ENCODE results near the gene DNAJB6.

DNA sequence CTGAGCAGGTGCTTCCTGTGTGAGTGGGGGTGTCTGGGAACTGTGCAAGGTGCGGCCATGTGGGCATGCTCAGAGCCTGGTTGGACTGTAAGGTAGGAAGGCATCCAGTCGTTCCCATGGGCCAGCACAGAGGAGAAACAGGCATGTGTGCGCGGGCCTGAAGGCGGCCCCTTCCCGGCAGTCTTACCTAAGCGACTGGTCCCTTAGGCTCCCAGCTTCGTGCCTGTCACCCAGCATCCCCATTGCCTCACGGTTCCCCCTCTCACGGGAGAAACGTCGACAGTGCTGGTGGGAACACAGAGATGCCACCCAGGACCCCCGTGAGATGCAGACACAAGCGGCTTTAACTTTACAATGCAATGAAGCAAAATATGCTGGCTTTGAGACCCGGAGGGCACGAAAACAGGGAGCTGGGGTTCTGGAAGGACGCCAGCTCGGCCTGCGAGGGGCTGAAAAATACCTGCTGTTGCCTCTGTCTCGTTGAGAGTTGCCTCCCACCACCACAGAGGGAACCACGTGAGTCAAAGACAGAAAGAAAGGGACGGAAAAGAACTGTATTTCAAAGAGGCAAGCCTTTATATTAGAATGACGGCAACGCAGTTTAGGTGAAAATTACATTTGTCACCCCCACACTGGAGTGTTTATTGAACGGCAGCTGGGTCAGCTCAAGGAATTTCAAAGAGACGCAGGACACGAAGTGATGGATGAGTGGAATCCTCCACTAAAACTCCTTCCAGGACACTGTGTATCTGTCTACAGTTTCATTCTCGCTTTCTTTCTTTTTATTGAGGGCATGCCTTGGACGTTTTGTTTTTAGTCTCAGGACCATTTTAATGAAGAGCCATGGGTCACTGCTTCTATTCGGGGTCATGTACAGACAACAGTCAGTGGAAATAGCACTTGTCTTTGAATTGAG is 128.4 kb downstream of the DNAJB6 start:
- TF ChIP-seq, protein P1, sequence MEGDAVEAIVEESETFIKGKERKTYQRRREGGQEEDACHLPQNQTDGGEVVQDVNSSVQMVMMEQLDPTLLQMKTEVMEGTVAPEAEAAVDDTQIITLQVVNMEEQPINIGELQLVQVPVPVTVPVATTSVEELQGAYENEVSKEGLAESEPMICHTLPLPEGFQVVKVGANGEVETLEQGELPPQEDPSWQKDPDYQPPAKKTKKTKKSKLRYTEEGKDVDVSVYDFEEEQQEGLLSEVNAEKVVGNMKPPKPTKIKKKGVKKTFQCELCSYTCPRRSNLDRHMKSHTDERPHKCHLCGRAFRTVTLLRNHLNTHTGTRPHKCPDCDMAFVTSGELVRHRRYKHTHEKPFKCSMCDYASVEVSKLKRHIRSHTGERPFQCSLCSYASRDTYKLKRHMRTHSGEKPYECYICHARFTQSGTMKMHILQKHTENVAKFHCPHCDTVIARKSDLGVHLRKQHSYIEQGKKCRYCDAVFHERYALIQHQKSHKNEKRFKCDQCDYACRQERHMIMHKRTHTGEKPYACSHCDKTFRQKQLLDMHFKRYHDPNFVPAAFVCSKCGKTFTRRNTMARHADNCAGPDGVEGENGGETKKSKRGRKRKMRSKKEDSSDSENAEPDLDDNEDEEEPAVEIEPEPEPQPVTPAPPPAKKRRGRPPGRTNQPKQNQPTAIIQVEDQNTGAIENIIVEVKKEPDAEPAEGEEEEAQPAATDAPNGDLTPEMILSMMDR (IDR thresholded peaks at IDR 0.05), result no peak
- TF ChIP-seq EZH2 (IDR thresholded peaks at IDR 0.05), result no peak

Measured in neural progenitor cell (in vitro differentiated cells).